HEK293 (cell line): ENCODE data around the gene PDLIM7.

Source experiments
- KLF1 ChIP-seq: fragments of 450-650 bp; formaldehyde crosslinking; IDR thresholded peaks from 2 replicates; pipeline ENCODE4 v1.5.1; 2016; ENCODE audit warnings: missing biosample characterization, missing genetic modification characterization
- ZBTB21 ChIP-seq: fragments of 450-650 bp; formaldehyde crosslinking; IDR thresholded peaks from 2 replicates; pipeline ENCODE4 v1.5.1; 2017; ENCODE audit warnings: missing biosample characterization, missing genetic modification characterization
- ZNF133 ChIP-seq: fragments of 450-650 bp; formaldehyde crosslinking; IDR thresholded peaks from 2 replicates; pipeline ENCODE4 v1.5.1; 2016; ENCODE audit warnings: missing biosample characterization, missing genetic modification characterization
- ZNF24 ChIP-seq: fragments of 450-650 bp; formaldehyde crosslinking; IDR thresholded peaks from 2 replicates; pipeline ENCODE4 v1.5.1; 2016; ENCODE audit warnings: missing biosample characterization, missing genetic modification characterization
- ZNF274 ChIP-seq, 2 experiments: fragments of 200-500 bp in 1 of 2; fragments of 450-650 bp in 1 of 2; sonication (Bioruptor generic) in 1 of 2; formaldehyde crosslinking in 1 of 2; IDR thresholded peaks; 2 replicates each; pipeline versions ENCODE4 v1.5.1 to v1.6.1; 2014 to 2016; ENCODE audit warnings: borderline replicate concordance in 1 of 2, inconsistent platforms in 1 of 2, low read length in 1 of 2, missing biosample characterization in 1 of 2, missing genetic modification characterization in 1 of 2
- ZNF501 ChIP-seq: fragments of 450-650 bp; formaldehyde crosslinking; IDR thresholded peaks from 2 replicates; pipeline ENCODE4 v1.5.1; 2016; ENCODE audit warnings: missing biosample characterization, missing genetic modification characterization
- ZSCAN5A ChIP-seq: fragments of 450-650 bp; formaldehyde crosslinking; IDR thresholded peaks from 2 replicates; pipeline ENCODE4 v1.5.1; 2016; ENCODE audit warnings: missing biosample characterization, missing genetic modification characterization
- TF ChIP-seq, protein P1 (sequence below): fragments of 450-650 bp; formaldehyde crosslinking; IDR thresholded peaks from 2 replicates; pipeline ENCODE4 v1.5.1; 2016; ENCODE audit warnings: missing biosample characterization, missing genetic modification characterization
- TF ChIP-seq, protein P2 (sequence below): fragments of 450-650 bp; formaldehyde crosslinking; IDR thresholded peaks from 2 replicates; pipeline ENCODE4 v1.5.1; 2016; ENCODE audit warnings: missing biosample characterization, missing genetic modification characterization, low read depth
- TF ChIP-seq, protein P3 (sequence below): fragments of 450-650 bp; formaldehyde crosslinking; IDR thresholded peaks from 2 replicates; pipeline ENCODE4 v1.5.1; 2016; ENCODE audit warnings: missing biosample characterization, missing genetic modification characterization

GRCh38 chr5:177459357-177459756 is 38.0 kb downstream of the PDLIM7 start:
- TF ChIP-seq, protein P1, sequence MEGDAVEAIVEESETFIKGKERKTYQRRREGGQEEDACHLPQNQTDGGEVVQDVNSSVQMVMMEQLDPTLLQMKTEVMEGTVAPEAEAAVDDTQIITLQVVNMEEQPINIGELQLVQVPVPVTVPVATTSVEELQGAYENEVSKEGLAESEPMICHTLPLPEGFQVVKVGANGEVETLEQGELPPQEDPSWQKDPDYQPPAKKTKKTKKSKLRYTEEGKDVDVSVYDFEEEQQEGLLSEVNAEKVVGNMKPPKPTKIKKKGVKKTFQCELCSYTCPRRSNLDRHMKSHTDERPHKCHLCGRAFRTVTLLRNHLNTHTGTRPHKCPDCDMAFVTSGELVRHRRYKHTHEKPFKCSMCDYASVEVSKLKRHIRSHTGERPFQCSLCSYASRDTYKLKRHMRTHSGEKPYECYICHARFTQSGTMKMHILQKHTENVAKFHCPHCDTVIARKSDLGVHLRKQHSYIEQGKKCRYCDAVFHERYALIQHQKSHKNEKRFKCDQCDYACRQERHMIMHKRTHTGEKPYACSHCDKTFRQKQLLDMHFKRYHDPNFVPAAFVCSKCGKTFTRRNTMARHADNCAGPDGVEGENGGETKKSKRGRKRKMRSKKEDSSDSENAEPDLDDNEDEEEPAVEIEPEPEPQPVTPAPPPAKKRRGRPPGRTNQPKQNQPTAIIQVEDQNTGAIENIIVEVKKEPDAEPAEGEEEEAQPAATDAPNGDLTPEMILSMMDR (tag by site-specific recombination) = no peak
- TF ChIP-seq ZBTB21 (tag by site-specific recombination) (no peak), ZSCAN5A (tag by site-specific recombination) (no peak), ZNF24 (no peak), ZNF274 (IDR thresholded peaks at IDR 0.05; ENCODE audit: low read length) (no peak), ZNF274 (tag by site-specific recombination; IDR thresholded peaks at IDR 0.05; ENCODE audit: borderline replicate concordance) (no peak), KLF1 (tag by site-specific recombination) (no peak), ZNF133 (tag by site-specific recombination) (no peak), ZNF501 (tag by site-specific recombination) (no peak)
- TF ChIP-seq, protein P2, sequence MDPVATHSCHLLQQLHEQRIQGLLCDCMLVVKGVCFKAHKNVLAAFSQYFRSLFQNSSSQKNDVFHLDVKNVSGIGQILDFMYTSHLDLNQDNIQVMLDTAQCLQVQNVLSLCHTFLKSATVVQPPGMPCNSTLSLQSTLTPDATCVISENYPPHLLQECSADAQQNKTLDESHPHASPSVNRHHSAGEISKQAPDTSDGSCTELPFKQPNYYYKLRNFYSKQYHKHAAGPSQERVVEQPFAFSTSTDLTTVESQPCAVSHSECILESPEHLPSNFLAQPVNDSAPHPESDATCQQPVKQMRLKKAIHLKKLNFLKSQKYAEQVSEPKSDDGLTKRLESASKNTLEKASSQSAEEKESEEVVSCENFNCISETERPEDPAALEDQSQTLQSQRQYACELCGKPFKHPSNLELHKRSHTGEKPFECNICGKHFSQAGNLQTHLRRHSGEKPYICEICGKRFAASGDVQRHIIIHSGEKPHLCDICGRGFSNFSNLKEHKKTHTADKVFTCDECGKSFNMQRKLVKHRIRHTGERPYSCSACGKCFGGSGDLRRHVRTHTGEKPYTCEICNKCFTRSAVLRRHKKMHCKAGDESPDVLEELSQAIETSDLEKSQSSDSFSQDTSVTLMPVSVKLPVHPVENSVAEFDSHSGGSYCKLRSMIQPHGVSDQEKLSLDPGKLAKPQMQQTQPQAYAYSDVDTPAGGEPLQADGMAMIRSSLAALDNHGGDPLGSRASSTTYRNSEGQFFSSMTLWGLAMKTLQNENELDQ = no peak
- TF ChIP-seq, protein P3, sequence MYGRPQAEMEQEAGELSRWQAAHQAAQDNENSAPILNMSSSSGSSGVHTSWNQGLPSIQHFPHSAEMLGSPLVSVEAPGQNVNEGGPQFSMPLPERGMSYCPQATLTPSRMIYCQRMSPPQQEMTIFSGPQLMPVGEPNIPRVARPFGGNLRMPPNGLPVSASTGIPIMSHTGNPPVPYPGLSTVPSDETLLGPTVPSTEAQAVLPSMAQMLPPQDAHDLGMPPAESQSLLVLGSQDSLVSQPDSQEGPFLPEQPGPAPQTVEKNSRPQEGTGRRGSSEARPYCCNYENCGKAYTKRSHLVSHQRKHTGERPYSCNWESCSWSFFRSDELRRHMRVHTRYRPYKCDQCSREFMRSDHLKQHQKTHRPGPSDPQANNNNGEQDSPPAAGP (tag by site-specific recombination) = no peak
